H1 (cell line): ENCODE measurements around the gene C2CD3.

Experiments
- YY1 ChIP-seq: IDR thresholded peaks from 2 replicates; pipeline ENCODE4 v1.6.1; 2011; ENCODE audit warnings: low read depth, mild to moderate bottlenecking, low read length
- TF ChIP-seq, protein P1 (sequence below), 3 experiments: IDR thresholded peaks; 1 replicate in 2 of 3; 2 replicates in 1 of 3; pipeline versions ENCODE4 v1.5.1 to v1.6.1; 2011; ENCODE audit warnings: low read length in 3 of 3, mild to moderate bottlenecking in 3 of 3, inconsistent platforms in 2 of 3, low read depth in 1 of 3, moderate library complexity in 1 of 3; ENCODE audit not compliant: insufficient read depth in 1 of 3; ENCODE audit errors: control extremely low read depth in 1 of 3

DNA sequence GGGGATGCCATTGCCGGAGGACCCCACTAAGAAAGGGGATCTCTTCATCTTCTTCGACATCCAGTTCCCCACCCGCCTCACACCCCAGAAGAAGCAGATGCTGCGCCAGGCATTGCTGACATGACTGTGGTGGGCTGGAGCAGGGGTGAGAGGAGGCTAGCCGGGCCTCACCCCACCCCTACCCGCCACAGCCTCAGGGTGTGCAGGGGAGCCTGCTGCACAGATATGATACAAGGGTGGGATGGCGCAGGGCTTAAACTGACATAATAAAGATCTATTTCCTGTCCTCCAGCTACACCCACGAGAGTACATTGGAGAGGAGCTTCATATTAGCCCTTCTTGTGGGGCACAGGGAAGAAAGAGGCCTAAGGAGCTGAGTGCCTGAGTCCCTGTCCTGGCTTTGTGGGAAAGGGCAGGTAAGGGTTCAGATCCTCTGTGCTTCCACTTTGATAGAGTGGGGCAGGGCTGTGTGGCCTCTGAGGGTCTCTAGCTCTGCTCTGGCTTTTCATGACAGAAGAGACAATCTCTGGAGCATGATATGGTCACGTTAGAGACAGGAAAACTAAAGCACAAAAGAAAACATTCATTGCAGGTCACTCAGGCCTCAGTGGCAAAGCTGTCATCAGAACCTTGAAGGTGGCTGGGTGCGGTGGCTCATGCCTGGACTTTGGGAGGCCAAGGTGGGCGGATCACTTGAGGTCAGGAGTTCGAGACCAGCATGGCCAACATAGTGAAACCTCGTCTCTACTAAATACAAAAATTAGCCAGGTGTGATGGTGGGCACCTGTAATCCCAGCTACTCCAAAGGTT lies 200.6 kb downstream of the C2CD3 start:
- no peak for TF ChIP-seq YY1
- TF ChIP-seq, protein P1, sequence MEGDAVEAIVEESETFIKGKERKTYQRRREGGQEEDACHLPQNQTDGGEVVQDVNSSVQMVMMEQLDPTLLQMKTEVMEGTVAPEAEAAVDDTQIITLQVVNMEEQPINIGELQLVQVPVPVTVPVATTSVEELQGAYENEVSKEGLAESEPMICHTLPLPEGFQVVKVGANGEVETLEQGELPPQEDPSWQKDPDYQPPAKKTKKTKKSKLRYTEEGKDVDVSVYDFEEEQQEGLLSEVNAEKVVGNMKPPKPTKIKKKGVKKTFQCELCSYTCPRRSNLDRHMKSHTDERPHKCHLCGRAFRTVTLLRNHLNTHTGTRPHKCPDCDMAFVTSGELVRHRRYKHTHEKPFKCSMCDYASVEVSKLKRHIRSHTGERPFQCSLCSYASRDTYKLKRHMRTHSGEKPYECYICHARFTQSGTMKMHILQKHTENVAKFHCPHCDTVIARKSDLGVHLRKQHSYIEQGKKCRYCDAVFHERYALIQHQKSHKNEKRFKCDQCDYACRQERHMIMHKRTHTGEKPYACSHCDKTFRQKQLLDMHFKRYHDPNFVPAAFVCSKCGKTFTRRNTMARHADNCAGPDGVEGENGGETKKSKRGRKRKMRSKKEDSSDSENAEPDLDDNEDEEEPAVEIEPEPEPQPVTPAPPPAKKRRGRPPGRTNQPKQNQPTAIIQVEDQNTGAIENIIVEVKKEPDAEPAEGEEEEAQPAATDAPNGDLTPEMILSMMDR (IDR thresholded peaks at IDR 0.05; ENCODE audit: control extremely low read depth in 1 of 3, insufficient read depth in 1 of 3, low read depth in 1 of 3, low read length in 3 of 3) = no peak
